ENCODE results near the gene CEP70. TPM values are rescaled to one million over a fixed set of nuclear protein-coding genes. Genes with fewer than 3 reads are reported as not detected.
"Not testable (repeated sequence)": the region's sequence is repeated elsewhere in the genome, so short reads cannot be mapped to it uniquely, and the experiment has no call there.

CEP70 gene
- total RNA-seq, 1 experiment from 2014 or later = 43.9 TPM

- H3K27ac ChIP-seq (ENCODE audit: low read length) = no peak overlapping the region
- H3K4me1 ChIP-seq (ENCODE audit: low read length) = peaks cover 24% of the 10 kb centered on the region
- H3K9me3 ChIP-seq (ENCODE audit: low read length) = no peaks in the 10 kb centered on the region
- H2AFZ ChIP-seq (ENCODE audit: low read length) = no peak overlapping the region
- DNase-seq = peak; percentile 79
- H3K79me2 ChIP-seq (ENCODE audit: low read length) = peaks cover 21% of the 10 kb centered on the region
- H3K4me3 ChIP-seq (ENCODE audit: low read length) = no peak overlapping the region
- no peaks in the 10 kb centered on the region for H4K20me1 ChIP-seq (ENCODE audit: insufficient read depth, low read depth, low read length)
- H3K4me2 ChIP-seq (ENCODE audit: low read depth, low read length, poor library complexity, severe bottlenecking) = peak overlapping the region; percentile 33
- no peak overlapping the region for H3K9ac ChIP-seq (ENCODE audit: low read length)
- no peaks in the 10 kb centered on the region for H3K36me3 ChIP-seq (ENCODE audit: insufficient read depth, low read length)
- H3K9me2 ChIP-seq (replicated peaks; ENCODE audit: insufficient read depth, low read length) = no peaks in the 10 kb centered on the region
- H3K27me3 ChIP-seq (ENCODE audit: low read length) = no peaks in the 10 kb centered on the region
These were observed 15.9 kb downstream of the CEP70 start for GRCh38 chr3:138578141-138578540.

GRCh38 chr3:138573138-138573537, 20.9 kb downstream of the CEP70 start:
- Histone ChIP-seq H3K9ac (ENCODE audit: low read length) (no peak overlapping the region), H3K4me2 (ENCODE audit: low read depth, low read length, poor library complexity, severe bottlenecking) (no peak overlapping the region), H3K27me3 (ENCODE audit: low read length) (no peaks in the 10 kb centered on the region), H2AFZ (ENCODE audit: low read length) (no peak overlapping the region), H3K9me3 (ENCODE audit: low read length) (no peaks in the 10 kb centered on the region), H3K27ac (ENCODE audit: low read length) (no peak overlapping the region), H3K4me1 (ENCODE audit: low read length) (peaks cover 6% of the 10 kb centered on the region), H3K79me2 (ENCODE audit: low read length) (peaks cover 9% of the 10 kb centered on the region), H3K4me3 (ENCODE audit: low read length) (no peak overlapping the region), H4K20me1 (ENCODE audit: insufficient read depth, low read depth, low read length) (no peaks in the 10 kb centered on the region), H3K36me3 (ENCODE audit: insufficient read depth, low read length) (no peaks in the 10 kb centered on the region), H3K9me2 (replicated peaks; ENCODE audit: insufficient read depth, low read length) (no peaks in the 10 kb centered on the region)
- DNase-seq = no peak

- H3K36me3 ChIP-seq (ENCODE audit: insufficient read depth, low read length); H3K4me2 ChIP-seq (ENCODE audit: low read depth, low read length, poor library complexity, severe bottlenecking); H3K9ac ChIP-seq (ENCODE audit: low read length); H3K4me1 ChIP-seq (ENCODE audit: low read length); DNase-seq; H3K9me2 ChIP-seq (replicated peaks; ENCODE audit: insufficient read depth, low read length); H3K4me3 ChIP-seq (ENCODE audit: low read length); H3K9me3 ChIP-seq (ENCODE audit: low read length); H3K79me2 ChIP-seq (ENCODE audit: low read length); H3K27ac ChIP-seq (ENCODE audit: low read length); H2AFZ ChIP-seq (ENCODE audit: low read length); H4K20me1 ChIP-seq (ENCODE audit: insufficient read depth, low read depth, low read length); H3K27me3 ChIP-seq (ENCODE audit: low read length): not testable (repeated sequence)
These were observed 24.4 kb downstream of the CEP70 start for GRCh38 chr3:138569624-138570023.

GRCh38 chr3:138569090-138569489, 25.0 kb downstream of the CEP70 start:
- no peaks in the 10 kb centered on the region for H3K9me2 ChIP-seq (replicated peaks; ENCODE audit: insufficient read depth, low read length)
- H3K4me3 ChIP-seq (ENCODE audit: low read length) = no peak overlapping the region
- no peaks in the 10 kb centered on the region for H3K9me3 ChIP-seq (ENCODE audit: low read length)
- H3K4me1 ChIP-seq (ENCODE audit: low read length) = no peaks in the 10 kb centered on the region
- H4K20me1 ChIP-seq (ENCODE audit: insufficient read depth, low read depth, low read length) = no peaks in the 10 kb centered on the region
- H3K4me2 ChIP-seq (ENCODE audit: low read depth, low read length, poor library complexity, severe bottlenecking) = no peak overlapping the region
- H3K79me2 ChIP-seq (ENCODE audit: low read length) = 0 out of 2 replicates have a peak, but pooled peaks cover 3% of the 10 kb centered on the region
- no peak overlapping the region for H2AFZ ChIP-seq (ENCODE audit: low read length)
- H3K27ac ChIP-seq (ENCODE audit: low read length) = no peak overlapping the region
- no peak overlapping the region for H3K9ac ChIP-seq (ENCODE audit: low read length)
- H3K36me3 ChIP-seq (ENCODE audit: insufficient read depth, low read length) = no peaks in the 10 kb centered on the region
- H3K27me3 ChIP-seq (ENCODE audit: low read length) = no peaks in the 10 kb centered on the region
- DNase-seq = no peak

DNA sequence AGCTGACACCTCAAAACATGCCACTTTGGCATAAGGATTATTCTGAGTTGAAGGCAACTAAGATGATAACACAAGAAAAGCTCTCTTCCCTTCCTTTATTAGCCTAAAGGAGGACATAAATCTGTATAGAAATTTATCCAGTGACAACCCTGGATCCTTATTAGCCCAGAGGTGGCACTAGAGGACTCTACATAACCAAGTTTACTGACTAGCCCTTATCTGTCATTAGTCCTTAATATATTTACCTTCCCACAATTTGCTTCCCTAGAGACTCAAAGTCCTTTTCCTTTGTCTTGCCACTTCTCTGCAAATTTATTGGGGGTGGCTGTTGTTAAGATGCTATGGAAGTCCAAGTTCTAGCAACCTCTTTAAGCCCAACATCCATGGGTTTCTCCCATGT, 26.7 kb downstream of the CEP70 start:
- H3K27ac ChIP-seq (ENCODE audit: low read length) = no peak overlapping the region
- DNase-seq = peak; percentile 61
- no peaks in the 10 kb centered on the region for H3K36me3 ChIP-seq (ENCODE audit: insufficient read depth, low read length)
- 0 out of 2 replicates have a peak, but pooled peaks cover 2% of the 10 kb centered on the region for H3K79me2 ChIP-seq (ENCODE audit: low read length)
- no peaks in the 10 kb centered on the region for H3K9me3 ChIP-seq (ENCODE audit: low read length)
- no peaks in the 10 kb centered on the region for H3K9me2 ChIP-seq (replicated peaks; ENCODE audit: insufficient read depth, low read length)
- H3K4me3 ChIP-seq (ENCODE audit: low read length) = no peak overlapping the region
- no peak overlapping the region for H3K4me2 ChIP-seq (ENCODE audit: low read depth, low read length, poor library complexity, severe bottlenecking)
- no peaks in the 10 kb centered on the region for H4K20me1 ChIP-seq (ENCODE audit: insufficient read depth, low read depth, low read length)
- H3K9ac ChIP-seq (ENCODE audit: low read length) = no peak overlapping the region
- no peaks in the 10 kb centered on the region for H3K4me1 ChIP-seq (ENCODE audit: low read length)
- H2AFZ ChIP-seq (ENCODE audit: low read length) = no peak overlapping the region
- H3K27me3 ChIP-seq (ENCODE audit: low read length) = no peaks in the 10 kb centered on the region

DNA sequence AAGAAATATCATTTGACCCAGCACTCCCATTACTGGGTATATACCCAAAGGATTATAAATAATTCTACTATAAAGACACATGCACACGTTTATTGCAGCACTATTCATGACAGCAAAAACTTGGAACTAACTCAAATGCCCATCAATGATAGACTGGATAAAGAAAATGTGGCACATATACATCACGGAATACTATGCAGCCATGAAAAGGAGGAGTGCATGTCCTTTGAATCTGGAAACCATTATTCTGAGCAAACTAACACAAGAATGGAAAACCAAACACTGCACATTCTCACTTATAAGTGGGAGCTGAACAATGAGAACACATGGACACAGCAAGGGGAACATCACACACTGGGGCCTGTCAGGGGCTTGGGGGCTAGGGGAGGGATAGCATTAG, 27.8 kb downstream of the CEP70 start:
- not testable (repeated sequence) for H3K27me3 ChIP-seq (ENCODE audit: low read length); DNase-seq; H3K27ac ChIP-seq (ENCODE audit: low read length); H4K20me1 ChIP-seq (ENCODE audit: insufficient read depth, low read depth, low read length); H3K9ac ChIP-seq (ENCODE audit: low read length); H3K4me2 ChIP-seq (ENCODE audit: low read depth, low read length, poor library complexity, severe bottlenecking); H3K9me2 ChIP-seq (replicated peaks; ENCODE audit: insufficient read depth, low read length); H3K9me3 ChIP-seq (ENCODE audit: low read length); H3K36me3 ChIP-seq (ENCODE audit: insufficient read depth, low read length); H3K4me3 ChIP-seq (ENCODE audit: low read length); H3K4me1 ChIP-seq (ENCODE audit: low read length); H3K79me2 ChIP-seq (ENCODE audit: low read length); H2AFZ ChIP-seq (ENCODE audit: low read length)

DNA sequence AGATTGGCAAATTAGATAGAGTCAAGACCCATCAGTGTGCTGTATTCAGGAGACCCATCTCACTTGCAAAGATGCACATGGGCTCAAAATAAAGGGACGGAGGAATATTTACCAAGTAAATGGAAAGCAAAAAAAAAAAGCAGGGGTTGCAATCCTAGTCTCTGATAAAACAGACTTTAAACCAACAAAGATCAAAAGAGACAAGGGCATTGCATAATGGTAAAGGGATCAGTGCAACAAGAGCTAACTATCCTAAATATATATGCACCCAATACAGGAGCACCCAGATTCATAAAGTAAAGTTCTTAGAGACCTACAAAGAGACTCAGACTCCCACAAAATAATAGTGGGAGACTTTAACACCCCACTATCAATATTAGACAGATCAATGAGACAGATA, 31.2 kb downstream of the CEP70 start:
- not testable (repeated sequence) for H3K36me3 ChIP-seq (ENCODE audit: insufficient read depth, low read length); H3K9me3 ChIP-seq (ENCODE audit: low read length); H3K4me1 ChIP-seq (ENCODE audit: low read length); H4K20me1 ChIP-seq (ENCODE audit: insufficient read depth, low read depth, low read length); H3K27ac ChIP-seq (ENCODE audit: low read length); H3K27me3 ChIP-seq (ENCODE audit: low read length); H3K79me2 ChIP-seq (ENCODE audit: low read length); H3K9me2 ChIP-seq (replicated peaks; ENCODE audit: insufficient read depth, low read length); H3K4me2 ChIP-seq (ENCODE audit: low read depth, low read length, poor library complexity, severe bottlenecking); H3K9ac ChIP-seq (ENCODE audit: low read length); H3K4me3 ChIP-seq (ENCODE audit: low read length); DNase-seq; H2AFZ ChIP-seq (ENCODE audit: low read length)

DNA sequence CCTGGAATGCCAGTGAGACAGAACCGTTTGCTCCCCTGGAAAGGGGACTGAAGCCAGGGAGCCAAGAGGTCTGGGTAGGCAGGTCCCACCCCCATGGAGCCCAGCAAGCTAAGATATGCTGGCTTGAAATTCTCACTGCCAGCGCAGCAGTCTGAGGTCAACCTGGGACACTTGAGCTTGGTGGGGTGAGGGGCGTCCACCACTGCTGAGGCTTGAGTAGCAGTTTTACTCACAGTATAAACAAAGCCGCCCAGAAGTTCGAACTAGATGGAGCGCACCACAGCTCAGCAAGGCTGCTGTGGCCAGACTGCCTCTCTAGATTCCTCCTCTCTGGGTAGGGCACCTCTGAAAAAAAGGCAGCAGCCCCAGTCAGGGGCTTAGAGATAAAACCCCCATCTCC, 33.6 kb downstream of the CEP70 start:
- Histone ChIP-seq H2AFZ (ENCODE audit: low read length) (no peak overlapping the region), H3K36me3 (ENCODE audit: insufficient read depth, low read length) (no peaks in the 10 kb centered on the region; the same call in 1 of the 2 replicates), H3K4me2 (ENCODE audit: low read depth, low read length, poor library complexity, severe bottlenecking) (no peak overlapping the region), H3K9me3 (ENCODE audit: low read length) (no peaks in the 10 kb centered on the region), H3K9me2 (replicated peaks; ENCODE audit: insufficient read depth, low read length) (no peaks in the 10 kb centered on the region), H3K4me1 (ENCODE audit: low read length) (no peaks in the 10 kb centered on the region), H3K9ac (ENCODE audit: low read length) (no peak overlapping the region), H4K20me1 (ENCODE audit: insufficient read depth, low read depth, low read length) (no peaks in the 10 kb centered on the region), H3K27ac (ENCODE audit: low read length) (no peak overlapping the region), H3K79me2 (ENCODE audit: low read length) (peaks cover 2% of the 10 kb centered on the region; the same call in 1 of the 2 replicates), H3K27me3 (ENCODE audit: low read length) (no peaks in the 10 kb centered on the region), H3K4me3 (ENCODE audit: low read length) (no peak overlapping the region)
- DNase-seq = no peak

DNA sequence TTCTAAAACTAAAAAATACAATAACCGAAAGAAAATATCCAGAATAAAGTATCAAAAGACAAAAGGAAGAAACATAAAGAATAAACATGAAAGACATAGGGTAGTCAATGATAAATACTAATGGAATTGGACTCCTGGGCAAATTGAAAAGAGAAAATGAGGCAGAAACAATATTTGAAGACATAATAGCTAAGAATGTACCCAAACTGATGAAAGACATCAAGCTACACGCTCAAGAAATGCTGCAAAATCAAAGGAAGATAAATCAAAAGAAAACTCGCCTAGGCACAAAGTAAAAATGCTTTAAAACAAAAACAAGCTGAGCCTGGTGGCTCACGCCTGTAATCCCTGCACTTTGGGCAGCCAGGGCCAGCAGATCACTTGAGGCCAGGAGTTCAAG, 34.9 kb downstream of the CEP70 start:
- H3K36me3 ChIP-seq (ENCODE audit: insufficient read depth, low read length) = no peaks in the 10 kb centered on the region; the same call in 1 of the 2 replicates

More for the DNA sequence above, 34.9 kb downstream of the CEP70 start:
- Histone ChIP-seq H3K9me3 (ENCODE audit: low read length) (no peaks in the 10 kb centered on the region), H3K9me2 (replicated peaks; ENCODE audit: insufficient read depth, low read length) (no peaks in the 10 kb centered on the region), H3K27me3 (ENCODE audit: low read length) (no peaks in the 10 kb centered on the region), H3K27ac (ENCODE audit: low read length) (no peak overlapping the region), H2AFZ (ENCODE audit: low read length) (no peak overlapping the region), H3K79me2 (ENCODE audit: low read length) (peaks cover 2% of the 10 kb centered on the region; the same call in 1 of the 2 replicates), H4K20me1 (ENCODE audit: insufficient read depth, low read depth, low read length) (no peaks in the 10 kb centered on the region), H3K4me2 (ENCODE audit: low read depth, low read length, poor library complexity, severe bottlenecking) (no peak overlapping the region), H3K4me1 (ENCODE audit: low read length) (no peaks in the 10 kb centered on the region), H3K9ac (ENCODE audit: low read length) (no peak overlapping the region), H3K4me3 (ENCODE audit: low read length) (no peak overlapping the region)
- DNase-seq = no peak
